A673 (cell line): ENCODE results near the gene AMZ1. TPM values are rescaled to one million over a fixed set of nuclear protein-coding genes. Genes with fewer than 3 reads are reported as not detected.

Experiments
- BruUV-seq: library from RNA; stranded (reverse); fragments of 400-500 nt; replicated peaks from 2 replicates; lab custom pipeline; 2021; lab: Mats Ljungman, UMichigan
- CTCF ChIA-PET: fragments of 300-600 bp; sonication (Branson Sonifier 250); formaldehyde crosslinking; loops from one replicate; lab custom pipeline; 2022; ENCODE audit warnings: antibody characterized with exemption; lab: Charles Lee
- POLR2A ChIA-PET: fragments of 300-600 bp; sonication (Branson Sonifier 250); formaldehyde crosslinking; loops from one replicate; lab custom pipeline; 2022; ENCODE audit warnings: antibody characterized with exemption; ENCODE audit not compliant: low non-redundant PET; lab: Charles Lee
- DNase-seq: peaks from one replicate; pipeline ENCODE4 v3.0.0-alpha.2; 2015; ENCODE audit warnings: low spot score
- H3K27ac ChIP-seq: fragments of 200-600 bp; sonication (generic); 2 replicates; pipeline ENCODE4 v1.5.1; 2016; ENCODE audit warnings: mixed run types, low read depth, mild to moderate bottlenecking, mixed read lengths, antibody characterized with exemption, low read length; ENCODE audit not compliant: poor library complexity, severe bottlenecking
- H3K27me3 ChIP-seq: fragments of 200-600 bp; sonication (generic); replicated peaks from 2 replicates; pipeline ENCODE4 v1.6.1; 2017; ENCODE audit warnings: mixed run types, low read depth, mild to moderate bottlenecking, mixed read lengths, antibody characterized with exemption, low read length; ENCODE audit not compliant: insufficient read depth, poor library complexity
- H3K36me3 ChIP-seq: fragments of 200-600 bp; sonication (generic); 2 replicates; pipeline ENCODE4 v1.6.1; 2016; ENCODE audit warnings: mixed run types, mild to moderate bottlenecking, mixed read lengths, antibody characterized with exemption, low read length; ENCODE audit not compliant: insufficient read depth, poor library complexity, severe bottlenecking
- H3K4me1 ChIP-seq: fragments of 200-600 bp; sonication (generic); 2 replicates; pipeline ENCODE4 v1.6.1; 2017; ENCODE audit warnings: mixed run types, mild to moderate bottlenecking, mixed read lengths, antibody characterized with exemption, low read length; ENCODE audit not compliant: insufficient read depth, poor library complexity, severe bottlenecking
- H3K4me3 ChIP-seq: fragments of 200-600 bp; sonication (generic); 2 replicates; pipeline ENCODE4 v1.5.1; 2016; ENCODE audit warnings: low read depth, mixed run types, mild to moderate bottlenecking, mixed read lengths, low read length; ENCODE audit not compliant: poor library complexity, severe bottlenecking
- H3K9me3 ChIP-seq: fragments of 200-600 bp; sonication (generic); 2 replicates; pipeline ENCODE4 v1.6.1; 2016; ENCODE audit warnings: mixed run types, low read depth, mild to moderate bottlenecking, mixed read lengths, antibody characterized with exemption, low read length; ENCODE audit not compliant: poor library complexity, severe bottlenecking
- CTCF ChIP-seq: fragments of 300-800, 200-600 bp; sonication (generic); conservative IDR thresholded peaks from 2 replicates; pipeline ENCODE4 v1.5.1; 2017; ENCODE audit warnings: low read depth, mild to moderate bottlenecking, antibody characterized with exemption, low read length, moderate library complexity, mixed read lengths
- EZH2 ChIP-seq: fragments of 200-600 bp; sonication (generic); IDR thresholded peaks from 2 replicates; pipeline ENCODE4 v1.6.1; 2017; ENCODE audit warnings: borderline replicate concordance, low read depth, mild to moderate bottlenecking, mixed read lengths, antibody characterized with exemption, low read length; ENCODE audit not compliant: poor library complexity, severe bottlenecking
- intact Hi-C: fragments of 100-400 bp; cut with micrococcal nuclease; formaldehyde crosslinking; loops from one replicate; pipeline ENCODE4 v1.10.0; 2022; ENCODE audit not compliant: unreplicated experiment
- total RNA-seq: library from RNA; stranded (reverse); gene quantifications from 2 replicates; pipeline ENCODE4 v1.2.3, GENCODE V29; 2021

Gene AMZ1
- total RNA-seq, 1 experiment from 2014 or later, result not detected

- intact Hi-C loops, result no loop called here
- TF ChIP-seq CTCF, result no peak
- no peak for TF ChIP-seq EZH2
- H3K4me1 ChIP-seq, result peaks cover 20% of the 10 kb centered on the region
Observed at GRCh38 chr7:2763597-2763996, 75.6 kb downstream of the AMZ1 start.

GRCh38 chr7:2764621-2765020 lies 76.6 kb downstream of the AMZ1 start:
- H3K4me1 ChIP-seq, result peaks cover 15% of the 10 kb centered on the region
- H3K4me3 ChIP-seq, result no peak overlapping the region
- H3K9me3 ChIP-seq, result no peaks in the 10 kb centered on the region
- H3K36me3 ChIP-seq, result no peaks in the 10 kb centered on the region
- DNase-seq, result no peak
- TF ChIP-seq EZH2, result no peak
- no peak for TF ChIP-seq CTCF
- no TSS peak for BruUV-seq
- no peaks in the 10 kb centered on the region for H3K27me3 ChIP-seq
- peak overlapping the region; percentile 5 for H3K27ac ChIP-seq
- intact Hi-C loops, result no loop called here
- CTCF ChIA-PET, result no interaction called here
- POLR2A ChIA-PET, result no interaction called here

More at GRCh38 chr7:2763597-2763996, 75.6 kb downstream of the AMZ1 start:
- DNase-seq, result no peak
- ChIA-PET CTCF (no interaction called here), POLR2A (no interaction called here)
- Histone ChIP-seq H3K27ac (no peak overlapping the region), H3K9me3 (no peaks in the 10 kb centered on the region), H3K36me3 (no peaks in the 10 kb centered on the region), H3K4me3 (no peak overlapping the region), H3K27me3 (no peaks in the 10 kb centered on the region)
- no TSS peak for BruUV-seq

Other genes starting within 250 kb of the AMZ1 start
- gene GRIFIN, start 211.8 kb upstream of the AMZ1 start, total RNA-seq, result not detected in 2 replicates
- gene LFNG, start 168.4 kb upstream of the AMZ1 start, total RNA-seq, result 8.7 and 11.7 TPM in 2 replicates
- gene BRAT1, start 132.7 kb upstream of the AMZ1 start, total RNA-seq, result 47.9 and 48.8 TPM in 2 replicates
- 35.4 and 42.8 TPM in 2 replicates for gene IQCE, start 129.2 kb upstream of the AMZ1 start, total RNA-seq
- gene TTYH3, start 56.2 kb upstream of the AMZ1 start, total RNA-seq, result 248 and 256 TPM in 2 replicates
- 35.5 and 41.2 TPM in 2 replicates for gene GNA12, start 156.1 kb downstream of the AMZ1 start, total RNA-seq